Activated T-cell treated with anti-CD3 and anti-CD28 coated beads, Interleukin-2, amount 50 U/mL, for 4 hours (primary cell): ENCODE data around the gene TMEM141. TPM values are rescaled to one million over a fixed set of nuclear protein-coding genes. Genes with fewer than 3 reads are reported as not detected.

Source experiments
- ATAC-seq, 2 donors: fragments of 200-7000 bp; cut with Tn5 transposase; one replicate each; pipeline ENCODE4 v1.10.0; 2021
- DNase-seq: peaks from one replicate; pipeline ENCODE4 v3.0.0-alpha.2; 2020
- H3K27me3 Mint-ChIP-seq: one replicate; pipeline ENCODE4 v1.8.0; 2021; ENCODE audit warnings: low read depth, mixed read lengths
- H3K36me3 Mint-ChIP-seq: one replicate; pipeline ENCODE4 v1.8.0; 2022; ENCODE audit warnings: mixed read lengths; ENCODE audit not compliant: insufficient read depth
- H3K4me1 Mint-ChIP-seq: one replicate; pipeline ENCODE4 v1.8.0; 2021; ENCODE audit warnings: low read depth, mixed read lengths
- H3K4me3 Mint-ChIP-seq: one replicate; pipeline ENCODE4 v1.8.0; 2021; ENCODE audit warnings: mild to moderate bottlenecking, moderate library complexity, mixed read lengths
- H3K9me3 Mint-ChIP-seq: one replicate; pipeline ENCODE4 v1.8.0; 2021; ENCODE audit warnings: mixed read lengths
- total RNA-seq, 3 donors: library from RNA; stranded (reverse); gene quantifications; one replicate each; pipeline ENCODE4 v1.2.1, GENCODE V29; 2021

Gene TMEM141
- total RNA-seq, 3 donors from 2014 or later, result 49.5 to 53.0 (median 51.9) TPM

GRCh38 chr9:136803551-136804508, 12.7 kb downstream of the TMEM141 start:
- no peak for DNase-seq
- peaks cover 4% of the 10 kb centered on the region for H3K36me3 Mint-ChIP-seq

DNA sequence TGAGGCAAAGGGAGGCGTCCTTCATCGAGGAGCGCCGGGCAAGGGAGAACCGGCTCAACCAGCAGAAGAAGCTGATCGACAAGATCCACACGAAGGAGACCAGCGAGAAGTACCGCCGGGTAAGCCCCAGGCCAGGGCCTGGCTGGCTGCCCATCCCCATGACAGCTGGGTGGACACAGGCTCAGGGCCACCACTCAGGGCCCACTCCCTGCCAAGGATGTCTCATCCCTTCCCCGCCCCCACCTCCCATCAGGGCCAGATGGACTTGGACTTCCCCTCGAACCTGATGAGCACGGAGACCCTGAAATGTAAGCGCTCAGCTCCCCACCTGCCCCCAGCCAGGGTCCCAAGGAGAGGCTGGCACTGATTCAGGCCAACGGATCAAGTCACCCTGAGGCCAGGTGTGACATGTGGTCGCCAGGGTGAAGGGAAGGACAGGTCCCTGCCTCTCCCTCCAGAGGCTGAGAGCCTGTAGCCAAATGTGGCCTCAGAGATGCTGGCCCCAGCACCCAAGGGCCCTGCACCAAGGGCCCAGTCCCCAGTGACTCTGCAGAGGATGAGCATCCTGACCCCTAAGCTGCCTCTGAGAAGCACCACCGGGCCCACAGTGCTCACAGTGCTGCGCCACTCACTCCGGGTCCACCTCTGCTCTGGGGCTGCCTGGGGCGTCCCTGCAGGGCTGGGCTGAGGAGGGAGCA, 13.5 kb downstream of the TMEM141 start:
- Mint-ChIP-seq H3K27me3 (no peaks in the 10 kb centered on the region), H3K4me1 (peaks cover 28% of the 10 kb centered on the region), H3K4me3 (no peak overlapping the region), H3K36me3 (peaks cover 4% of the 10 kb centered on the region), H3K9me3 (no peaks in the 10 kb centered on the region)
- ATAC-seq (no peak), DNase-seq (no peak)

More at GRCh38 chr9:136803551-136804508, 12.7 kb downstream of the TMEM141 start:
- peaks cover 20% of the 10 kb centered on the region for H3K4me1 Mint-ChIP-seq
- H3K4me3 Mint-ChIP-seq, result no peak overlapping the region
- H3K27me3 Mint-ChIP-seq, result no peaks in the 10 kb centered on the region
- no peak for ATAC-seq
- H3K9me3 Mint-ChIP-seq, result no peaks in the 10 kb centered on the region

DNA sequence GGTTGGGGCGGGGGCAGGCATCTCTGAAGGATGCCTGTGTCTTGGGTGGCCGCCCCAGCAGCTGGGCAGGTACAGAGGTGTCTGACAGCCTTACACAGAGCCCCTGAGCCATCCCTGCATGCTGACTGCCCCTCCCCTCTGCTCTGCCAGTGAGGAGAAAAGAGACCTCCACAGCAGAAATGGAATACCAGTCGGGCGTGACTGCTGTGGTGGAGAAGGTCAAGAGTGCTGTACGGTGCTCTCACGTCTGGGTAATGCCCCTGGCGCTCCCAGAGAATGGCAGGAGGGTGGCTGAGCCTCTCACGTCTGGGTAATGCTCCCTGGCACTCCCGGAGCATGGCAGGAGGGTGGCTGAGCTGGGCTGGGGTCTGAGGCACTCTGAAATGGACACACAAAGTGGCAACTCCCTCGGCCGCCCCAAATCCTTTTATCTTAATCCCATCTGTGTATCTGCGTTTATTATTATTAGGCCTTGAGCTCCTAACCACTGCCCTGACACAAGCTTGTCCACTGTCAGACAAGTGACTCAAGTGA, 14.1 kb downstream of the TMEM141 start:
- peaks cover 32% of the 10 kb centered on the region for H3K4me1 Mint-ChIP-seq
- peaks cover 9% of the 10 kb centered on the region for H3K36me3 Mint-ChIP-seq
- ATAC-seq, result no peak
- DNase-seq, result no peak
- H3K4me3 Mint-ChIP-seq, result no peak overlapping the region
- H3K27me3 Mint-ChIP-seq, result no peaks in the 10 kb centered on the region
- H3K9me3 Mint-ChIP-seq, result no peaks in the 10 kb centered on the region

- H3K4me3 Mint-ChIP-seq, result peak overlapping the region; percentile 86
- no peaks in the 10 kb centered on the region for H3K9me3 Mint-ChIP-seq
- H3K27me3 Mint-ChIP-seq, result no peaks in the 10 kb centered on the region
- H3K4me1 Mint-ChIP-seq, result peaks cover 30% of the 10 kb centered on the region
- ATAC-seq (no peak), DNase-seq (no peak)
- peaks cover 11% of the 10 kb centered on the region for H3K36me3 Mint-ChIP-seq
Observed at GRCh38 chr9:136806067-136806466, 14.9 kb downstream of the TMEM141 start.

DNA sequence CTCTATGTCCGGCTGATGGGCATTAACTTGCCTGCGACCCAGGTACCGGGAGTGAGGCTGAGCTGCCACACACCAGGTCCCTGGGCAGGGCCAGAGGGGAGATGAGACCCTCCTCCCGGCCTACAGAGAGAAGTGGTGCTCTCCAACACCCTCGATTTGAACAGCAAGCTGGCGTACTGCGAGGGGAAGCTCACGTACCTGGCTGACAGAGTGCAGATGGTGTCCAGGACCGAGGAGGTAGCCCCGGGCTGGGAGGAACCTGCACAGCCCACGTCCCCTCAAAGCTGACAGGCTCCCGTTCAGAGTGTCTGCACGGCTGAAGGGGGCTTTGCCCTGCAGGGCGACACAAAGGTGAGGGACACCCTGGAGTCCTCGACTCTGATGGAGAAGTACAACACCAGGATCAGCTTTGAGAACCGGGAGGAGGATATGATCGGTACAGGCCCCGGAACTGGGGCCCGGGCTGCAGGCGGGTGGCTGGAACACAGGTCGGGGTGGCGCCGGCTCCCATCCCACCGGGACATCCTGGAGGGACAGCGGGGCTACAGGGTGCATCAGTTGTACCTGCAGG, 15.6 kb downstream of the TMEM141 start:
- DNase-seq (no peak), ATAC-seq (no peak)
- Mint-ChIP-seq H3K4me1 (peaks cover 27% of the 10 kb centered on the region), H3K9me3 (no peaks in the 10 kb centered on the region), H3K4me3 (peak overlapping the region; percentile 86), H3K27me3 (no peaks in the 10 kb centered on the region), H3K36me3 (peaks cover 12% of the 10 kb centered on the region)

DNA sequence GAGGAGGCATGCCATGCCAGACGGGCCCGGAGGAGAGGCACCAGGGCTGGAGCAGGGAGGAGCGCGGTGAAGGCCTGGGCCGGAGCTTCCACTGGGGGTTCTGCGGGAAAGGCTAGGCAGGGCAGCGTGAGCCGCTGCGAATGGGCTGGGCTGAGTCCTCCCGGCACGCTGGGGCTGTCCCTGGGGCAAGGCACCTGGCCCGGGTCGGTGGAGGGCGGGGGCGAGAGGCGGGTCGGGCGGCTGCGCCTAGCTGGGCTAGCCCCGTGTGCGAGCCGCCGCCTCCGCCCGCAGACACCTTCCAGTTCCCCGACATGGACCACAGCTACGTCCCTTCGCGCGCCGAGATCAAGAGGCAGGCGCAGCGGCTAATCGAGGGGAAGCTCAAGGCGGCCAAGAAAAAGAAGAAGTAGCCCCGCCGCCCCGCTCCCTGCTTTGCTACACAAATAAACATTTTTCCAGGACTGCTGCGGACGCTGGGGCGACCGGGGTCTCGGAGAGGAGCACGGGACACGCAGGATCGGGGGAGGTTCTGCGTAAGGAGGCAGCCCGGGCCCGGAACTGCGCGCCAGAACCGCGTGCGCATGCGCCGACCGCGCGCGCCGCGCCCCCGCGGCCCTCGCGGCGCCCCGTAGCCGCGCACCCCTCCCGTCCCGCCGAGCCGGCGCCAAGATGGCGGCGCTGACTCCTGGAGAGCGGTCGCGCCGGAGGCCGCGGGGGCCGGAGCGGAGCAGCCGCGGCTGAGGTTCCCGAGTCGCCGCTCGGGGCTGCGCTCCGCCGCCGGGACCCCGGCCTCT, 16.3 kb downstream of the TMEM141 start, which contains the start of gene RABL6:
Gene RABL6 (plus strand): TSS at position 668 of the 794 bp plus-strand sequence. CDS start 249 bp downstream, outside the sequence.
- H3K4me1 Mint-ChIP-seq, result peaks cover 27% of the 10 kb centered on the region
- ATAC-seq, result peak; percentile 87 to 88

GRCh38 chr9:136808075-136808805, 17.1 kb downstream of the TMEM141 start:
- peak; percentile 49 to 58 for ATAC-seq
- peaks cover 32% of the 10 kb centered on the region for H3K4me1 Mint-ChIP-seq

More for the DNA sequence above, 16.3 kb downstream of the TMEM141 start, which contains the start of gene RABL6:
- peaks cover 12% of the 10 kb centered on the region for H3K36me3 Mint-ChIP-seq
- no peaks in the 10 kb centered on the region for H3K27me3 Mint-ChIP-seq
- peak within 1 kb of the TSS; percentile 86 for H3K4me3 Mint-ChIP-seq
- peak; percentile 76 for DNase-seq
- H3K9me3 Mint-ChIP-seq, result no peaks in the 10 kb centered on the region

DNA sequence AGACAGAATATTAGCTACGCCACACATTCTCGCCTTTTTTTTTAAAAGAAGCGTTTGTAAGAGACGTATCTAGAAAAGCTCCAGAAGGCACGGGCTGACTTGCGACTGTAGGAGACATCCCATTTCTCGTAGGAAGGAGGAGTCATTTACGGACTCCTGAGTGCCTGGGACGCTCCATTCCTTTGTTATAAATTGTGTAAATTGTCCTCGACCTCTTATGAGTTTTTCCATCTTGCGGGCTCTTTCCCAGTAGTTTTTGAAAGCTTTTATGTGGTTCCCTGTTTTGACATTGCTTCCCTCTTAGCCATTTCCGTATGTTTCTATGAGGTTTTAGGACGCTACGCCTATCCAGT, 17.6 kb downstream of the TMEM141 start:
- peak overlapping the region; percentile 86 for H3K4me3 Mint-ChIP-seq
- no peak for ATAC-seq
- no peaks in the 10 kb centered on the region for H3K9me3 Mint-ChIP-seq
- DNase-seq, result no peak
- peaks cover 13% of the 10 kb centered on the region for H3K36me3 Mint-ChIP-seq
- H3K4me1 Mint-ChIP-seq, result peaks cover 34% of the 10 kb centered on the region
- no peaks in the 10 kb centered on the region for H3K27me3 Mint-ChIP-seq

More at GRCh38 chr9:136808075-136808805, 17.1 kb downstream of the TMEM141 start:
- peak; percentile 50 for DNase-seq
- peaks cover 12% of the 10 kb centered on the region for H3K36me3 Mint-ChIP-seq
- H3K9me3 Mint-ChIP-seq, result no peaks in the 10 kb centered on the region
- H3K4me3 Mint-ChIP-seq, result peak overlapping the region; percentile 86
- H3K27me3 Mint-ChIP-seq, result no peaks in the 10 kb centered on the region

- H3K4me3 Mint-ChIP-seq, result no peak overlapping the region
- no peak for DNase-seq
- peaks cover 21% of the 10 kb centered on the region for H3K4me1 Mint-ChIP-seq
- no peaks in the 10 kb centered on the region for H3K27me3 Mint-ChIP-seq
- no peaks in the 10 kb centered on the region for H3K9me3 Mint-ChIP-seq
- ATAC-seq, result no peak
- peaks cover 19% of the 10 kb centered on the region for H3K36me3 Mint-ChIP-seq
Observed at GRCh38 chr9:136814725-136815421, 23.7 kb downstream of the TMEM141 start.

- no peaks in the 10 kb centered on the region for H3K27me3 Mint-ChIP-seq
- H3K36me3 Mint-ChIP-seq, result peaks cover 15% of the 10 kb centered on the region
- DNase-seq, result no peak
- H3K4me3 Mint-ChIP-seq, result no peak overlapping the region
- H3K4me1 Mint-ChIP-seq, result peaks cover 18% of the 10 kb centered on the region
- no peak for ATAC-seq
- no peaks in the 10 kb centered on the region for H3K9me3 Mint-ChIP-seq
Observed at GRCh38 chr9:136815422-136815782, 24.3 kb downstream of the TMEM141 start.

DNA sequence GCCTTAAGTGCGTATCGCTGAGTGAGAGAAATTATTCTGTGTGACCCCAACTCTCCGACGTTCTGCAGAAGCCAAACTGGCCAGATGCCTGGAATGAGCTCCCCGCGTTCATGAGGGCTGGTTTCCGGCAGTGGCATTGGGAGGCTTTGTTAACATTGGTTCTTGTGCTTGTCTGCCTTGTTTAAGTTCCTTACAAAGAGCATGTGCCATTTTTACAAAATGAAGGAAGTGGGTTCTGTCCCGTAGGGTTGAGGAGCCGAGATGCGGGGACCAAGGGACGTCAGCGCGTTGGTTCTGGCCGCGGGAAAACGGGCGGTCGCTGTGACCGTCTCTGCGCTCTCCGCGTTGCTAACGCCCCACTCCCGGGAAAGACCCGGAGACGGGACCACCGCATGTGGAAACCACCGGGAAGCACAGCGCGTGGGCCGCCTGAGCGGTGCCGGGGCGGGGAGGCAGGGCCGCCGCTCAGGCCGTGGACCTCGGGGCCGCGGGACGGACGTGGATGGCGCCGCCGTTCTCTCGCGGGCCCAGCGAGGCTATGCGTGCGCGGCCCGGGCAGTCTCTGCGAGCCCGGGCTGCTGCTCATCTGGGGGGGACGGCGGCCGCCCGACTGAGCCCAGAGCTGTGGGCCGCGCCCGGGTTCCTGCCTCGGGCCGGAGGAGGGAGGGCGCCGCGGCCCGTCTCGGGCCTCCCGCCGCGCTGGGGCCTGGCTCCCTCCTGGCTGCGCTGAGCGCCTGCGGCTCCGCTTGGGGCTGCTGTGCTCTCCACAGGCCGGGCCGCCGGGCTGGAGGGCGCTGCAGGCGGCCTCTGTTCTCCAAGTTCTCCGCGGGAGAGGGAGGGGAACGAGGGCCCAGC, 30.1 kb downstream of the TMEM141 start:
- ATAC-seq, result peak in 1 of 2 donors; percentile 23
- Mint-ChIP-seq H3K27me3 (no peaks in the 10 kb centered on the region), H3K4me3 (no peak overlapping the region)

More for the DNA sequence above, 30.1 kb downstream of the TMEM141 start:
- H3K4me1 Mint-ChIP-seq, result peaks cover 3% of the 10 kb centered on the region
- peaks cover 13% of the 10 kb centered on the region for H3K36me3 Mint-ChIP-seq
- DNase-seq, result no peak
- no peaks in the 10 kb centered on the region for H3K9me3 Mint-ChIP-seq
